DND-41 (cell line): Measurements from ENCODE around the gene ZNF592.

Experiments used
- EZH2 ChIP-seq: IDR thresholded peaks from 3 replicates; pipeline ENCODE4 v1.6.1; 2012; ENCODE audit warnings: borderline replicate concordance, low read depth, mild to moderate bottlenecking, moderate library complexity, low read length, inconsistent platforms; ENCODE audit not compliant: severe bottlenecking
- TF ChIP-seq, protein P1 (sequence below): IDR thresholded peaks from 2 replicates; pipeline ENCODE4 v1.5.1; 2012; ENCODE audit warnings: borderline replicate concordance, low read length, moderate library complexity, mild to moderate bottlenecking; ENCODE audit not compliant: poor library complexity, severe bottlenecking; ENCODE audit errors: extremely low read depth

DNA sequence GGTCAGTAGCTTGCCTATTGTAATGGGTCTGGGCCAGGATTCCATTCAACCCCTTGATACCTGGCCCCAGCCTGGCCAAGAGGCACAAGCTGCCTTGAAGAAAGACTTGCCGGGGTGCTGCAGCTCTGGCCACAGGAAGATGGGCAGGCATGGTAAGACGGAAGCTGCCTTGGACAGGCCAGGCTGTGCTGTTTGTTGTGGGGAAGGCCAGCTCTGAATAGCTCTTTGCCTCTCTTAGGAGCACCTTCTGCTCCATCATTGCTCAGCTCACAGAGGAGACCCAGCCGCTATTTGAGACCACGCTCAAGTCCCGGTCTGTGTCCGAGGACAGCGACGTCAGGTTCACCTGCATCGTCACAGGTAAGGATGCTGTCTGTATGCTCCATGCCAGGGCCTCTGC, 78.9 kb downstream of the ZNF592 start:
- TF ChIP-seq, protein P1, sequence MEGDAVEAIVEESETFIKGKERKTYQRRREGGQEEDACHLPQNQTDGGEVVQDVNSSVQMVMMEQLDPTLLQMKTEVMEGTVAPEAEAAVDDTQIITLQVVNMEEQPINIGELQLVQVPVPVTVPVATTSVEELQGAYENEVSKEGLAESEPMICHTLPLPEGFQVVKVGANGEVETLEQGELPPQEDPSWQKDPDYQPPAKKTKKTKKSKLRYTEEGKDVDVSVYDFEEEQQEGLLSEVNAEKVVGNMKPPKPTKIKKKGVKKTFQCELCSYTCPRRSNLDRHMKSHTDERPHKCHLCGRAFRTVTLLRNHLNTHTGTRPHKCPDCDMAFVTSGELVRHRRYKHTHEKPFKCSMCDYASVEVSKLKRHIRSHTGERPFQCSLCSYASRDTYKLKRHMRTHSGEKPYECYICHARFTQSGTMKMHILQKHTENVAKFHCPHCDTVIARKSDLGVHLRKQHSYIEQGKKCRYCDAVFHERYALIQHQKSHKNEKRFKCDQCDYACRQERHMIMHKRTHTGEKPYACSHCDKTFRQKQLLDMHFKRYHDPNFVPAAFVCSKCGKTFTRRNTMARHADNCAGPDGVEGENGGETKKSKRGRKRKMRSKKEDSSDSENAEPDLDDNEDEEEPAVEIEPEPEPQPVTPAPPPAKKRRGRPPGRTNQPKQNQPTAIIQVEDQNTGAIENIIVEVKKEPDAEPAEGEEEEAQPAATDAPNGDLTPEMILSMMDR: no peak
- no peak for TF ChIP-seq EZH2
